SK-N-SH (cell line): ENCODE measurements around the gene HCN1. TPM values are rescaled to one million over a fixed set of nuclear protein-coding genes. Genes with fewer than 3 reads are reported as not detected.
"Not testable (repeated sequence)": the region's sequence is repeated elsewhere in the genome, so short reads cannot be mapped to it uniquely, and the experiment has no call there.

Source experiments
- CTCF ChIA-PET: fragments of 300-600, 350-600 bp; formaldehyde crosslinking; extraction: SDS; loops from one replicate; lab custom pipeline; 2021; lab: Yijun Ruan, JAX
- POLR2A ChIA-PET: fragments of 350-600 bp; sonication (Branson Sonifier 250); formaldehyde crosslinking; extraction: SDS; loops from one replicate; lab custom pipeline; 2020; ENCODE audit warnings: antibody characterized with exemption, inconsistent platforms; lab: Yijun Ruan, JAX
- DNase-seq: peaks from one replicate; pipeline ENCODE4 v3.0.0; 2012
- H2AFZ ChIP-seq: fragments of 200-600 bp; sonication (generic); 2 replicates; pipeline ENCODE4 v1.8.1; 2016; ENCODE audit warnings: antibody characterized with exemption, mild to moderate bottlenecking, low read depth
- H3F3A ChIP-seq: fragments of 200-600 bp; sonication (generic); replicated peaks from 2 replicates; pipeline ENCODE3; 2016; ENCODE audit warnings: antibody characterized with exemption, mild to moderate bottlenecking; ENCODE audit not compliant: insufficient read depth
- H3K27ac ChIP-seq, 2 experiments: fragments of 200-500 bp in 1 of 2; fragments of 200-600 bp in 1 of 2; sonication (Bioruptor generic) in 1 of 2; sonication (generic), shearing (Covaris generic) in 1 of 2; 2 replicates each; pipeline versions ENCODE4 v1.5.1 to v1.6.1; 2014 to 2016; ENCODE audit warnings: low read depth in 2 of 2, inconsistent platforms in 1 of 2, low read length in 1 of 2, mild to moderate bottlenecking in 1 of 2, mixed read lengths in 1 of 2
- H3K27me3 ChIP-seq: fragments of 200-600 bp; sonication (generic), shearing (Covaris generic); 2 replicates; pipeline ENCODE4 v1.6.1; 2016; ENCODE audit warnings: mixed run types; ENCODE audit not compliant: insufficient read depth
- H3K36me3 ChIP-seq, 2 experiments: fragments of 200-500 bp in 1 of 2; fragments of 200-600 bp in 1 of 2; sonication (Bioruptor generic) in 1 of 2; sonication (generic) in 1 of 2; replicated peaks in 1 of 2; 2 replicates each; pipeline versions ENCODE3 to v1.5.1; 2014 to 2016; ENCODE audit warnings: low read length in 1 of 2, mild to moderate bottlenecking in 1 of 2; ENCODE audit not compliant: insufficient read depth in 2 of 2, control insufficient read depth in 1 of 2
- H3K4me1 ChIP-seq, 2 experiments: fragments of 200-500 bp in 1 of 2; fragments of 200-600 bp in 1 of 2; sonication (Bioruptor generic) in 1 of 2; sonication (generic), shearing (Covaris generic) in 1 of 2; 2 replicates each; pipeline versions ENCODE4 v1.5.1 to v1.6.1; 2014 to 2016; ENCODE audit warnings: low read depth in 1 of 2, low read length in 1 of 2, mixed run types in 1 of 2; ENCODE audit not compliant: insufficient read depth in 2 of 2, control insufficient read depth in 1 of 2
- H3K4me2 ChIP-seq: fragments of 200-600 bp; sonication (generic), shearing (Covaris generic); 2 replicates; pipeline ENCODE4 v1.6.1; 2017; ENCODE audit warnings: mixed run types
- H3K4me3 ChIP-seq, 2 experiments: fragments of 200-500 bp in 1 of 2; fragments of 200-600 bp in 1 of 2; sonication (Bioruptor generic) in 1 of 2; sonication (generic), shearing (Covaris generic) in 1 of 2; 2 replicates each; pipeline versions ENCODE4 v1.5.1 to v1.8.1; 2014 to 2016; ENCODE audit warnings: low read depth in 2 of 2, inconsistent platforms in 1 of 2, low read length in 1 of 2, mild to moderate bottlenecking in 1 of 2, mixed read lengths in 1 of 2, moderate library complexity in 1 of 2
- H3K79me2 ChIP-seq: fragments of 200-600 bp; sonication (generic); 2 replicates; pipeline ENCODE4 v1.8.1; 2017; ENCODE audit warnings: mild to moderate bottlenecking; ENCODE audit not compliant: insufficient read depth
- H3K9ac ChIP-seq: fragments of 200-600 bp; sonication (generic); 2 replicates; pipeline ENCODE4 v1.6.1; 2017; ENCODE audit warnings: mixed run types
- H3K9me2 ChIP-seq: fragments of 200-600 bp; sonication (generic); 2 replicates; pipeline ENCODE4 v1.6.1; 2017; ENCODE audit warnings: mixed run types
- H3K9me3 ChIP-seq: fragments of 200-600 bp; sonication (generic); 2 replicates; pipeline ENCODE4 v1.6.1; 2017; ENCODE audit warnings: mixed run types, mild to moderate bottlenecking, moderate library complexity
- H4K20me1 ChIP-seq: fragments of 200-600 bp; sonication (generic); 2 replicates; pipeline ENCODE4 v1.6.1; 2017; ENCODE audit warnings: mild to moderate bottlenecking, mixed run types; ENCODE audit not compliant: insufficient read depth
- MEF2A ChIP-seq: IDR thresholded peaks from 2 replicates; pipeline ENCODE4 v1.4.0; 2012; ENCODE audit warnings: low read depth, borderline replicate concordance
- POLR2AphosphoS5 ChIP-seq: IDR thresholded peaks from 2 replicates; pipeline ENCODE4 v1.6.1; 2012; ENCODE audit warnings: low read depth, low read length
- RCOR1 ChIP-seq: fragments of 150-350 bp; IDR thresholded peaks from 2 replicates; pipeline ENCODE4 v1.6.1; 2017; ENCODE audit warnings: antibody characterized with exemption, low read length
- RFX5 ChIP-seq: IDR thresholded peaks from 2 replicates; pipeline ENCODE4 v1.6.1; 2012; ENCODE audit warnings: mild to moderate bottlenecking, improper control_type of control experiment, low read length
- RXRA ChIP-seq: IDR thresholded peaks from 2 replicates; pipeline ENCODE4 v1.4.0; 2012; ENCODE audit warnings: low read depth, mild to moderate bottlenecking, borderline replicate concordance
- SMC3 ChIP-seq: IDR thresholded peaks from 2 replicates; pipeline ENCODE4 v1.6.1; 2012; ENCODE audit warnings: low read depth, low read length, improper control_type of control experiment
- TEAD4 ChIP-seq: IDR thresholded peaks from 2 replicates; pipeline ENCODE4 v1.4.0; 2012; ENCODE audit warnings: mild to moderate bottlenecking, borderline replicate concordance; ENCODE audit not compliant: insufficient read depth
- WGBS: methylation state at CpG from one replicate; pipeline ENCODE4 v1.1.6; 2017; ENCODE audit warnings: low lambda C conversion rate; 5-methylcytosine and 5-hydroxymethylcytosine counted together
- polyA plus RNA-seq, 3 experiments: library from polyadenylated mRNA; depleted of rRNA; stranded (reverse); fragments of >200 nt; gene quantifications; 2 replicates each; pipeline ENCODE4 v1.2.3, GENCODE V29; 2012
- TF ChIP-seq, protein P1 (sequence below): IDR thresholded peaks from 2 replicates; pipeline ENCODE4 v1.4.0; 2012; ENCODE audit warnings: low read depth, borderline replicate concordance
- TF ChIP-seq, protein P2 (sequence below): fragments of 200-600 bp; sonication (generic); IDR thresholded peaks from 2 replicates; pipeline ENCODE4 v1.6.1; 2017; ENCODE audit warnings: antibody characterized with exemption, mild to moderate bottlenecking, moderate library complexity
- TF ChIP-seq, protein P3 (sequence below): fragments of 150-350 bp; IDR thresholded peaks from 2 replicates; pipeline ENCODE4 v1.6.1; 2017; ENCODE audit warnings: antibody characterized with exemption, low read length, low read depth, borderline replicate concordance

HCN1 gene
- polyA plus RNA-seq, 1 of the 3 experiments (the other 2 are of a cell fraction): not detected

DNA sequence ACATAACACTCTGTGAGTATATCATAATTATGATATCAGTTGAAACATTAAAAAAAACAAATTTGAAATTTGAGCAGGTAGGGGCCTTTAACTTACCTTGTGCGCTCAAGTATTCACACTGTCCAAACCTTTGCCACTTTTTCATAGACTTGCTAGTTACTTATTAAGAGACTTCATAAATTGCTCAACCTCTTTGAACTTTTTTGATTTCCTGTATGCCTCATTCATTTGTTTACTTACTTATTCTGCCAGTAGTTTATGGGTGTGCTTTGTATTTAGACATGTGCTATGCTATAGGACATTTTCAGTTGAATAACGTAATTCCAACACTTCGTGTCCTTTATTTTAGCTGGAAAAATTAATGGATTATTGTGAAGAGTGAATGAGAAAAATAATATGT is 204.8 kb downstream of the HCN1 start:
- H3K27ac ChIP-seq: no peak overlapping the region
- H2AFZ ChIP-seq: no peak overlapping the region
- H3K79me2 ChIP-seq: no peaks in the 10 kb centered on the region
- no peaks in the 10 kb centered on the region for H3K4me1 ChIP-seq
- no peak overlapping the region for H3K4me3 ChIP-seq
- TF ChIP-seq POLR2AphosphoS5 (no peak), RXRA (no peak)
- TF ChIP-seq, protein P1, sequence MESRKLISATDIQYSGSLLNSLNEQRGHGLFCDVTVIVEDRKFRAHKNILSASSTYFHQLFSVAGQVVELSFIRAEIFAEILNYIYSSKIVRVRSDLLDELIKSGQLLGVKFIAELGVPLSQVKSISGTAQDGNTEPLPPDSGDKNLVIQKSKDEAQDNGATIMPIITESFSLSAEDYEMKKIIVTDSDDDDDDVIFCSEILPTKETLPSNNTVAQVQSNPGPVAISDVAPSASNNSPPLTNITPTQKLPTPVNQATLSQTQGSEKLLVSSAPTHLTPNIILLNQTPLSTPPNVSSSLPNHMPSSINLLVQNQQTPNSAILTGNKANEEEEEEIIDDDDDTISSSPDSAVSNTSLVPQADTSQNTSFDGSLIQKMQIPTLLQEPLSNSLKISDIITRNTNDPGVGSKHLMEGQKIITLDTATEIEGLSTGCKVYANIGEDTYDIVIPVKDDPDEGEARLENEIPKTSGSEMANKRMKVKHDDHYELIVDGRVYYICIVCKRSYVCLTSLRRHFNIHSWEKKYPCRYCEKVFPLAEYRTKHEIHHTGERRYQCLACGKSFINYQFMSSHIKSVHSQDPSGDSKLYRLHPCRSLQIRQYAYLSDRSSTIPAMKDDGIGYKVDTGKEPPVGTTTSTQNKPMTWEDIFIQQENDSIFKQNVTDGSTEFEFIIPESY: no peak
- H3K27me3 ChIP-seq: no peaks in the 10 kb centered on the region
- H3K9me3 ChIP-seq: no peaks in the 10 kb centered on the region
- ChIA-PET POLR2A (no interaction called here), CTCF (no interaction called here)
- H3K36me3 ChIP-seq: no peaks in the 10 kb centered on the region
- 23% methylated on average over 3 of the region's 3 CpGs for WGBS
- H3F3A ChIP-seq: no peaks in the 10 kb centered on the region
- H3K9me2 ChIP-seq: no peaks in the 10 kb centered on the region
- H4K20me1 ChIP-seq: no peaks in the 10 kb centered on the region
- DNase-seq: no peak
- H3K4me2 ChIP-seq: no peak overlapping the region
- H3K9ac ChIP-seq: no peak overlapping the region

DNA sequence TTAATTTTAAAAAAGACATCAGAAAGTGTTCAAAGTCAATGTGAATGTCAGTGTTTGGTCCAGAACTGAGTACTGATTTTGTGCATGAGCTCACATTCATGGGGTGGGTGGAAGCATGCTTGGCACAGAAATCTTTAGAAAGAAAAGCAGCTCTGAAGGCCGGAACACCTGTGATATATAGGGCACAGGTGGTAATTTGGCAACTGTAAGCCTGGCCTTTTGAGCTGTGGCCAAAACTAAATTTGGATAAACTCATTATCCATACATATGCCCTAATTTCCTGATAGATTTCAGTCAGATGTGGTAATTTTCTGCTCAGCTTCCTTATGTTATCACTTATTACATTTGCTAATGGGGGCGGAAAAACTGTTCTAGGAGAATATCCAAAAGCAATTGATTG is 211.4 kb downstream of the HCN1 start:
- H3K9me2 ChIP-seq: no peaks in the 10 kb centered on the region
- no peak for DNase-seq
- no peaks in the 10 kb centered on the region for H3K9me3 ChIP-seq
- TF ChIP-seq RCOR1 (no peak), MEF2A (no peak), TEAD4 (no peak), SMC3 (no peak)
- TF ChIP-seq, protein P2, sequence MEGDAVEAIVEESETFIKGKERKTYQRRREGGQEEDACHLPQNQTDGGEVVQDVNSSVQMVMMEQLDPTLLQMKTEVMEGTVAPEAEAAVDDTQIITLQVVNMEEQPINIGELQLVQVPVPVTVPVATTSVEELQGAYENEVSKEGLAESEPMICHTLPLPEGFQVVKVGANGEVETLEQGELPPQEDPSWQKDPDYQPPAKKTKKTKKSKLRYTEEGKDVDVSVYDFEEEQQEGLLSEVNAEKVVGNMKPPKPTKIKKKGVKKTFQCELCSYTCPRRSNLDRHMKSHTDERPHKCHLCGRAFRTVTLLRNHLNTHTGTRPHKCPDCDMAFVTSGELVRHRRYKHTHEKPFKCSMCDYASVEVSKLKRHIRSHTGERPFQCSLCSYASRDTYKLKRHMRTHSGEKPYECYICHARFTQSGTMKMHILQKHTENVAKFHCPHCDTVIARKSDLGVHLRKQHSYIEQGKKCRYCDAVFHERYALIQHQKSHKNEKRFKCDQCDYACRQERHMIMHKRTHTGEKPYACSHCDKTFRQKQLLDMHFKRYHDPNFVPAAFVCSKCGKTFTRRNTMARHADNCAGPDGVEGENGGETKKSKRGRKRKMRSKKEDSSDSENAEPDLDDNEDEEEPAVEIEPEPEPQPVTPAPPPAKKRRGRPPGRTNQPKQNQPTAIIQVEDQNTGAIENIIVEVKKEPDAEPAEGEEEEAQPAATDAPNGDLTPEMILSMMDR: no peak
- no peaks in the 10 kb centered on the region for H4K20me1 ChIP-seq
- no peaks in the 10 kb centered on the region for H3K79me2 ChIP-seq
- CTCF ChIA-PET: no interaction called here
- no peak overlapping the region for H2AFZ ChIP-seq
- no peak overlapping the region for H3K4me2 ChIP-seq
- H3K4me3 ChIP-seq: no peak overlapping the region
- POLR2A ChIA-PET: no interaction called here
- no peaks in the 10 kb centered on the region for H3K36me3 ChIP-seq
- H3K9ac ChIP-seq: no peak overlapping the region
- no peaks in the 10 kb centered on the region for H3F3A ChIP-seq
- 3% methylated on average over 2 of the region's 2 CpGs for WGBS
- H3K4me1 ChIP-seq: no peaks in the 10 kb centered on the region
- H3K27ac ChIP-seq: no peak overlapping the region
- no peaks in the 10 kb centered on the region for H3K27me3 ChIP-seq

DNA sequence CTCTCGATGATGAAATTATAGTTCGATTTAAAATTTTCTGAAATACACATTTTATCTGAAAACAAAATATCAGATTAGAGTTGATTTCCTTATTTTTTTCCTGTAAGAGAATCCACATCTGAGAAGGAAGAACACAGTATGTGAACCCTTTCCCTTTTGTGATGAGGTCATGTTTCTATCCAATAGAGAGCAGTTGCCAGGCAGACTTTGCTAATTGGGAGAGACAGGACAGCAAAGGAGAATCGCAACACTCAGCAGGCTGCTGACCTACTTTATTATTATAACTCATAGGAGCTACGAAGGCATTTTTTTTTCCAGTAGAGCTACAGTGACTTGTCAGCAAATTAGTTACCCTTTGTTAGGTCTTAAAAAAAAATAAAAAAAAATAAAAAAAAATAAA is 242.1 kb downstream of the HCN1 start:
- no peak overlapping the region for H3K4me2 ChIP-seq
- no peak overlapping the region for H3K27ac ChIP-seq
- H3F3A ChIP-seq: no peaks in the 10 kb centered on the region
- no peaks in the 10 kb centered on the region for H3K9me2 ChIP-seq
- no peaks in the 10 kb centered on the region for H3K9me3 ChIP-seq
- DNase-seq: peak; percentile 28
- H2AFZ ChIP-seq: no peak overlapping the region
- H4K20me1 ChIP-seq: no peaks in the 10 kb centered on the region
- peak; percentile 100 for TF ChIP-seq RFX5
- TF ChIP-seq, protein P3, sequence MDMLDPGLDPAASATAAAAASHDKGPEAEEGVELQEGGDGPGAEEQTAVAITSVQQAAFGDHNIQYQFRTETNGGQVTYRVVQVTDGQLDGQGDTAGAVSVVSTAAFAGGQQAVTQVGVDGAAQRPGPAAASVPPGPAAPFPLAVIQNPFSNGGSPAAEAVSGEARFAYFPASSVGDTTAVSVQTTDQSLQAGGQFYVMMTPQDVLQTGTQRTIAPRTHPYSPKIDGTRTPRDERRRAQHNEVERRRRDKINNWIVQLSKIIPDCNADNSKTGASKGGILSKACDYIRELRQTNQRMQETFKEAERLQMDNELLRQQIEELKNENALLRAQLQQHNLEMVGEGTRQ: no peak
- ChIA-PET CTCF (interaction anchor here (1.6 kb wide), 1 partner anchor 12 kb away, joined by 3 read pairs; no protein-coding TSS in a partner anchor), POLR2A (no interaction called here)
- H3K4me3 ChIP-seq: no peak overlapping the region
- H3K9ac ChIP-seq: no peak overlapping the region
- 6% methylated on average over 4 of the region's 4 CpGs for WGBS
- no peaks in the 10 kb centered on the region for H3K79me2 ChIP-seq
- H3K27me3 ChIP-seq: no peaks in the 10 kb centered on the region; the same call in 1 of the 2 replicates
- H3K4me1 ChIP-seq: no peaks in the 10 kb centered on the region
- H3K36me3 ChIP-seq: no peaks in the 10 kb centered on the region

DNA sequence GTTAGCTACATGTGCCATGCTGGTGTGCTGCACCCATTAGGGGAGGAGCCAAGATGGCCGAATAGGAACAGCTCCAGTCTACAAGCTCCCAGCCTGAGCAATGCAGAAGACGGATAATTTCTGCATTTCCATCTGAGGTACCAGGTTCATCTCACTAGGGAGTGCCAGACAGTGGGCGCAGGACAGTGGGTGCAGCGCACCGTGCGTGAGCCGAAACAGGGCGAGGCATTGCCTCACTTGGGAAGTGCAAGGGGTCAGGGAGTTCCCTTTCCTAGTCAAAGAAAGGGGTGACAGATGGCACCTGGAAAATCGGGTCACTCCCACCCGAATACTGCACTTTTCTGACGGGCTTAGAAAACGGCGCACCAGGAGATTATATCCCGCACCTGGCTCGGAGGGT is 251.3 kb downstream of the HCN1 start:
- H3K4me2 ChIP-seq, CTCF ChIA-PET, H2AFZ ChIP-seq, POLR2A ChIA-PET, H4K20me1 ChIP-seq, H3K9me3 ChIP-seq, H3K4me3 ChIP-seq, DNase-seq, H3K27ac ChIP-seq, H3F3A ChIP-seq, H3K9me2 ChIP-seq, H3K27me3 ChIP-seq, H3K4me1 ChIP-seq, H3K9ac ChIP-seq, H3K79me2 ChIP-seq, H3K36me3 ChIP-seq: not testable (repeated sequence)
- WGBS: 36% methylated on average over 9 of the region's 15 CpGs
